Right atrium auricular region (tissue), 2 donors: Measurements from ENCODE around the gene MRTFB. TPM values are rescaled to one million over a fixed set of nuclear protein-coding genes. Genes with fewer than 3 reads are reported as not detected.
A peak's percentile ranks its signal among the peaks of the same experiment; 100 is the strongest.

Experiments
- DNase-seq: peaks from one replicate; pipeline ENCODE4 v3.0.0-alpha.2; 2019; ENCODE audit warnings: low spot score
- H3K27ac ChIP-seq, 2 donors: fragments of 200-600 bp; sonication (generic); 1 replicate in 1 of 2; 2 replicates in 1 of 2; pipeline ENCODE4 v1.5.1; 2016 to 2019
- H3K27me3 ChIP-seq, 2 donors: fragments of 200-600 bp; sonication (generic); one replicate each; pipeline versions ENCODE4 v1.5.1 to v1.6.0; 2017 to 2019
- H3K36me3 ChIP-seq: fragments of 200-600 bp; sonication (generic); one replicate; pipeline ENCODE4 v1.5.1; 2016
- H3K4me1 ChIP-seq, 2 donors: fragments of 200-600 bp; sonication (generic); one replicate each; pipeline versions ENCODE4 v1.5.1 to v1.6.0; 2017 to 2019
- H3K4me3 ChIP-seq, 2 donors: fragments of 200-600 bp; sonication (generic); 1 replicate in 1 of 2; 2 replicates in 1 of 2; pipeline ENCODE4 v1.5.1; 2017 to 2019; ENCODE audit warnings: mild to moderate bottlenecking in 1 of 2, moderate library complexity in 1 of 2
- H3K9me3 ChIP-seq, 2 donors: fragments of 200-600 bp; sonication (generic); one replicate each; pipeline ENCODE4 v1.5.1; 2019
- CTCF ChIP-seq, 2 donors: fragments of 200-600 bp; sonication (generic); IDR thresholded peaks; one replicate each; pipeline ENCODE4 v1.5.1; 2019; ENCODE audit warnings: antibody characterized with exemption in 2 of 2
- total RNA-seq, 2 donors: library from RNA; depleted of rRNA; stranded (reverse); fragments of >200 nt; gene quantifications; one replicate each; pipeline ENCODE4 v1.1.0, GENCODE V29; 2016

The MRTFB gene
- total RNA-seq, 2 donors from 2014 or later = 38.6 to 46.5 TPM

GRCh38 chr16:14248791-14249190 is 177.7 kb downstream of the MRTFB start:
- H3K4me1 ChIP-seq = no peaks in the 10 kb centered on the region
- H3K9me3 ChIP-seq = no peaks in the 10 kb centered on the region
- H3K4me3 ChIP-seq = no peak overlapping the region
- no peaks in the 10 kb centered on the region for H3K27me3 ChIP-seq
- peaks cover 93% of the 10 kb centered on the region for H3K36me3 ChIP-seq
- no peak overlapping the region for H3K27ac ChIP-seq
- no peak for DNase-seq
- no peak for TF ChIP-seq CTCF (IDR thresholded peaks at IDR 0.05)

GRCh38 chr16:14249291-14250032 is 178.3 kb downstream of the MRTFB start:
- peak; percentile 70 to 88 for TF ChIP-seq CTCF (IDR thresholded peaks at IDR 0.05)
- Histone ChIP-seq H3K27ac (no peak overlapping the region), H3K4me3 (no peak overlapping the region), H3K4me1 (no peaks in the 10 kb centered on the region), H3K36me3 (peaks cover 97% of the 10 kb centered on the region), H3K27me3 (no peaks in the 10 kb centered on the region), H3K9me3 (no peaks in the 10 kb centered on the region)
- peak; percentile 63 for DNase-seq

DNA sequence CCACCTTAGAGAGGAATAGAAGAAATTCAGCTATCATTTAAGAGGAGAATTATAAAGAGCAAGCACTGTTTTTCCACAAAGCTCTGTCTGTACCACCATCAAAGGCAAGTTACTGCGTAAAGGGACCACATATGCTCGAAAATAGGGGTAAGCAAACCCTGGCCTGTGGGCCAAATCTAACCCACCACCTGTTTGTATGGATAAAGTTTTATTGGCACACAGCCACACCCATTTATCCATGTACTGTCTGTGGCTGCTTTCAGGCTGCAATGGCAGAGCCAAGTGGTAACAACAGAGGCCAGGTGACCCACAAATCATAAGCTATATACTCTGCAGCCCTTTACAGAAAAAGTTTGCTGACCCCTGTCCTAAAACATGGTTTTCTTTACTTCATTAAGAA is 180.3 kb downstream of the MRTFB start:
- H3K27ac ChIP-seq = no peak overlapping the region
- H3K9me3 ChIP-seq = no peaks in the 10 kb centered on the region
- H3K4me3 ChIP-seq = no peak overlapping the region
- no peaks in the 10 kb centered on the region for H3K27me3 ChIP-seq
- no peak for TF ChIP-seq CTCF (IDR thresholded peaks at IDR 0.05)
- DNase-seq = no peak
- H3K36me3 ChIP-seq = peaks cover 97% of the 10 kb centered on the region
- H3K4me1 ChIP-seq = no peaks in the 10 kb centered on the region

DNA sequence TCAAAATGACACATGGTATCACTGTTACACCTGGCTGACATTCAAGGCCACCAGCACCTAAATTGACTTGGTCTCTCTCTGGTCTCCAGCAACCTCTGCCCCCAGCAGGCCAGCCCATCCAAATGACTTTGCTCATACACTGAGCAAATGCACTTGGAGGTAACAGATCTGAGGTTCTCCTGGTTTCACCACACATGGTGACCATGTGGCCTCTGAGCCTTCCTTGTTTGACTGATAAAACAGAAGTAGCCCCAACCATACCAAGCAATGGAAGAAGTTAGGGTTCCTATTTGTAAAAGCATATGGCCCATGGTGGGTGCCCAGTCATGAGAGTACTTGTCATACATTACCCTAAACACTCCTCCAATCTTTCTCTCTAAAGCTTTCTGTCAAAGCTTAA is 181.7 kb downstream of the MRTFB start:
- H3K4me1 ChIP-seq = no peaks in the 10 kb centered on the region
- TF ChIP-seq CTCF (IDR thresholded peaks at IDR 0.05) = no peak
- no peak overlapping the region for H3K4me3 ChIP-seq
- no peak for DNase-seq
- no peaks in the 10 kb centered on the region for H3K9me3 ChIP-seq
- H3K36me3 ChIP-seq = peaks cover 97% of the 10 kb centered on the region
- H3K27ac ChIP-seq = no peak overlapping the region
- H3K27me3 ChIP-seq = no peaks in the 10 kb centered on the region

DNA sequence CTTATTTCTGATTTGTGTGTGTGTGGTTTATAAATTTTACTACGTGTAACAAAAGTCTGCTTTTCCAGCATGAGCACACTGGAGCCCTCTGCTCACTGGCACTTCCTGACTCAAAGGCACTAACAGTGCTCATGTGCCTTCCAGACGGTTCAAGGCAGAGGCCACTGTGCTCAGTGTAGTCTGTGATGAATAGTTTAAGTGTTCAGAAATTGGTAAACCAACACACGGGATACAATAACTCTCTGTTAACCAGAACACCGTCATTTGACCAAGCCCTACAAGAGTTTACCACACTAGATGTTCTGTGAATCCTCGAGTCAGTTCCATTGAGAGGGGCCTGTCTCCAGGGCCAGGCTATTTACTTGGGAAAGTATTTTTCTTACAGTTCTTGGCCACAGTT is 191.9 kb downstream of the MRTFB start:
- Histone ChIP-seq H3K27ac (no peak overlapping the region), H3K27me3 (no peaks in the 10 kb centered on the region), H3K36me3 (peaks cover 96% of the 10 kb centered on the region), H3K4me3 (no peak overlapping the region), H3K9me3 (no peaks in the 10 kb centered on the region), H3K4me1 (no peaks in the 10 kb centered on the region)
- TF ChIP-seq CTCF (IDR thresholded peaks at IDR 0.05) = no peak
- DNase-seq = no peak

DNA sequence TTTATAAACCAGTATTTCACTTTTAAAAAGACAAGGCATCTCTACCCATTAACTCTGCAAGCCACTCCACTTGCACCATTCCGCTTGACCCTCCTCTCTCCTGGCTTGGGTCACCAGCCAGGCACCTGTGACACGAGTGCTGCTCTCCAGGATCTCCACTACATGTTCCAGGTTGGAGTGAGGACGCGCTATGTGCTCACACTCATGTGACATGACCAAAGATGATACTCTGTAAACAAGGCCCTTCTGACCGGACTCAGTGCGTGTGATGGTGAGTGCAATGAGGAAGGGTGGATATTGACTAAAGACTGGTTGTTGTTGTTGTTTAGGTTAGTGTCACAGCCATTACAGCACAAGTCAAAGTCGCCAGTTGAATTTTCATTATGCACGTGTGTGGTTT is 192.7 kb downstream of the MRTFB start:
- no peaks in the 10 kb centered on the region for H3K9me3 ChIP-seq
- H3K27me3 ChIP-seq = no peaks in the 10 kb centered on the region
- H3K4me3 ChIP-seq = no peak overlapping the region
- DNase-seq = no peak
- H3K36me3 ChIP-seq = peaks cover 88% of the 10 kb centered on the region
- no peaks in the 10 kb centered on the region for H3K4me1 ChIP-seq
- TF ChIP-seq CTCF (IDR thresholded peaks at IDR 0.05) = no peak
- H3K27ac ChIP-seq = no peak overlapping the region
